Measurements from ENCODE around the gene MACROD2.

GRCh38 chr20:15613530-15613929 lies 1618.2 kb downstream of the MACROD2 start:
- TF ChIP-seq CTCF (conservative IDR thresholded peaks at IDR 0.05) (no peak), ZFX (IDR thresholded peaks at IDR 0.05) (no peak)
